Neural crest cell (in vitro differentiated cells): Measurements from ENCODE around the gene HAGHL. TPM values are rescaled to one million over a fixed set of nuclear protein-coding genes. Genes with fewer than 3 reads are reported as not detected.
A peak's percentile ranks its signal among the peaks of the same experiment; 100 is the strongest.

Experiments used
- DNase-seq: peaks from one replicate; pipeline ENCODE4 v3.0.0; 2021; ENCODE audit warnings: low read depth, mixed read lengths, low spot score
- H3K27ac Mint-ChIP-seq: one replicate; pipeline ENCODE4 v1.8.0; 2021; ENCODE audit warnings: mild to moderate bottlenecking, mixed read lengths; ENCODE audit not compliant: unreplicated experiment
- H3K27me3 Mint-ChIP-seq: 2 replicates; pipeline ENCODE4 v1.8.0; 2021; ENCODE audit warnings: low read depth, mild to moderate bottlenecking, mixed read lengths
- H3K36me3 Mint-ChIP-seq: 2 replicates; pipeline ENCODE4 v1.8.0; 2021; ENCODE audit warnings: low read depth, mild to moderate bottlenecking, mixed read lengths
- H3K4me1 Mint-ChIP-seq: 2 replicates; pipeline ENCODE4 v1.8.0; 2021; ENCODE audit warnings: mixed read lengths
- H3K4me3 Mint-ChIP-seq: one replicate; pipeline ENCODE4 v1.8.0; 2021; ENCODE audit warnings: mild to moderate bottlenecking, mixed read lengths
- H3K9me3 Mint-ChIP-seq: 2 replicates; pipeline ENCODE4 v1.8.0; 2021; ENCODE audit warnings: mixed read lengths
- total RNA-seq: library from RNA; stranded (reverse); gene quantifications from 2 replicates; pipeline ENCODE4 v1.2.1, GENCODE V29; 2021
- TF ChIP-seq, protein P1 (sequence below): fragments of 200-600 bp; sonication (generic); conservative IDR thresholded peaks from 2 replicates; pipeline ENCODE4 v1.5.0; 2021; ENCODE audit warnings: antibody characterized with exemption, mild to moderate bottlenecking

Gene HAGHL
- total RNA-seq, 1 donor from 2014 or later, result 15.4 TPM

- no peaks in the 10 kb centered on the region for H3K4me1 Mint-ChIP-seq
- H3K36me3 Mint-ChIP-seq, result no peaks in the 10 kb centered on the region
- H3K4me3 Mint-ChIP-seq, result no peak overlapping the region
- no peak overlapping the region for H3K27ac Mint-ChIP-seq
- no peak for DNase-seq
- H3K9me3 Mint-ChIP-seq, result no peaks in the 10 kb centered on the region
- TF ChIP-seq, protein P1, sequence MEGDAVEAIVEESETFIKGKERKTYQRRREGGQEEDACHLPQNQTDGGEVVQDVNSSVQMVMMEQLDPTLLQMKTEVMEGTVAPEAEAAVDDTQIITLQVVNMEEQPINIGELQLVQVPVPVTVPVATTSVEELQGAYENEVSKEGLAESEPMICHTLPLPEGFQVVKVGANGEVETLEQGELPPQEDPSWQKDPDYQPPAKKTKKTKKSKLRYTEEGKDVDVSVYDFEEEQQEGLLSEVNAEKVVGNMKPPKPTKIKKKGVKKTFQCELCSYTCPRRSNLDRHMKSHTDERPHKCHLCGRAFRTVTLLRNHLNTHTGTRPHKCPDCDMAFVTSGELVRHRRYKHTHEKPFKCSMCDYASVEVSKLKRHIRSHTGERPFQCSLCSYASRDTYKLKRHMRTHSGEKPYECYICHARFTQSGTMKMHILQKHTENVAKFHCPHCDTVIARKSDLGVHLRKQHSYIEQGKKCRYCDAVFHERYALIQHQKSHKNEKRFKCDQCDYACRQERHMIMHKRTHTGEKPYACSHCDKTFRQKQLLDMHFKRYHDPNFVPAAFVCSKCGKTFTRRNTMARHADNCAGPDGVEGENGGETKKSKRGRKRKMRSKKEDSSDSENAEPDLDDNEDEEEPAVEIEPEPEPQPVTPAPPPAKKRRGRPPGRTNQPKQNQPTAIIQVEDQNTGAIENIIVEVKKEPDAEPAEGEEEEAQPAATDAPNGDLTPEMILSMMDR, result no peak
- no peaks in the 10 kb centered on the region for H3K27me3 Mint-ChIP-seq
These were observed 5.4 kb downstream of the HAGHL start for GRCh38 chr16:732332-732731.

DNA sequence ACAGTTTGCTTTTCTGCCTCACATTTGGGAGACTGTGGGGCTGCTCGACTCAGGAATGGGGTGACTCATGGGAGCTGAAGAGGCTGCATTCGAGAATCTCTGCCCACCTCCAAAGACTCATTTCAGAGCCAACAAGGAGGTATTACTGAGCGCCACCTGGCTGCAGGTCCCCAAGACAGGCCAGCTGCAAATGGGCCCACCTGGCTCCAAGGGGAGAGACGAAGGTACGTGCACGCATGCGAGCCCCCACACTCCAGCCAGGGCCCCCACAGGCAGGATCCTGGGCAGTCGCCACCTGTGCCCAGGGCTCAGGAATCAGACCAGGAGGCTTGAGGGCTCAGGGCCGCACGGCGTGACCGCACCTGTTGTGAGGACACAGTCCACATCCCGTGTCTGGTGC, 6.0 kb downstream of the HAGHL start:
- Mint-ChIP-seq H3K27me3 (no peaks in the 10 kb centered on the region), H3K4me3 (no peak overlapping the region), H3K27ac (no peak overlapping the region), H3K36me3 (no peaks in the 10 kb centered on the region), H3K4me1 (no peaks in the 10 kb centered on the region), H3K9me3 (no peaks in the 10 kb centered on the region)
- TF ChIP-seq, protein P1, result no peak
- no peak for DNase-seq

DNA sequence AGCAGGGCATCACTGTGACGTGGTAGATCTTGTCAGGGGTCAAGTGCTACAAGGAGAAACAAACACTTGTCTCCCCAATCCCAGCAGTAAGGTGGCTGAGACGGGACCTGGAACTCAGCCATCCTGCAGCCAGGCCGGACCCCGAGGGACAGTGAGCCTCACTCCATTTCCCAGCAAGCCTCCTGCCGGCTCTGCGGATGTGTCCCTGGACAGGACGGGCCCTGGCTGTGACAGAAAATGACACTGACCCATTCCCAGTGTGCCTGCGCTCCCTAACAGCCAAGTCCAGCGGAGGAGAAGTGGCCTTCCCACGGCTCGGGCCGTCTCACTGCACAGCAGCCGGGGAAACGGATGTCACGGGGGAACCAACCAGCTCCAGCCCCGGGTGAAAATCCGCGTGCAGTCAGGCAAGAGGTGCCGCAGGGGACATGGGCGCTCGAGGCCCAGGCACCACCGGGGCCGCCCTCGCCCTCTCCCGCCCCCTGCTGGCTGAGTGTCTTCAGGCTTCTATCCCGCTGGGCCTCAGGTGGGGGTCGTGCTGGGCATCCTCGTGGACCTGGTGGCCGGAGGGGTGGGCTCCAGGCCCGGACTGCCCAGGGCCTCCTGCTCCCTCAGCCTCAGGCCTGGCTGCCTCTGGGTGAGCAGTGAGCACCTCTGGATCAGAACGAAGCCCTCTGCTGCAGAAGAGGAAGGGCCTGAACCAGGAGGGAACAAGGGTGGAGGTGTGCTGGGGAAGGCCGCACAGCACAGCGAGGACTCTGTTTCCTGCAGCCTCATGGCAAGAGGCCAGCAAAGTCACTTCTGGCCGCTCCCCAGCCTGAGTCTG, 6.7 kb downstream of the HAGHL start:
- peak; percentile 23 for DNase-seq
- Mint-ChIP-seq H3K4me3 (no peak overlapping the region), H3K27me3 (no peaks in the 10 kb centered on the region), H3K4me1 (no peaks in the 10 kb centered on the region), H3K27ac (no peak overlapping the region), H3K36me3 (no peaks in the 10 kb centered on the region), H3K9me3 (no peaks in the 10 kb centered on the region)
- TF ChIP-seq, protein P1, result peak; percentile 40

DNA sequence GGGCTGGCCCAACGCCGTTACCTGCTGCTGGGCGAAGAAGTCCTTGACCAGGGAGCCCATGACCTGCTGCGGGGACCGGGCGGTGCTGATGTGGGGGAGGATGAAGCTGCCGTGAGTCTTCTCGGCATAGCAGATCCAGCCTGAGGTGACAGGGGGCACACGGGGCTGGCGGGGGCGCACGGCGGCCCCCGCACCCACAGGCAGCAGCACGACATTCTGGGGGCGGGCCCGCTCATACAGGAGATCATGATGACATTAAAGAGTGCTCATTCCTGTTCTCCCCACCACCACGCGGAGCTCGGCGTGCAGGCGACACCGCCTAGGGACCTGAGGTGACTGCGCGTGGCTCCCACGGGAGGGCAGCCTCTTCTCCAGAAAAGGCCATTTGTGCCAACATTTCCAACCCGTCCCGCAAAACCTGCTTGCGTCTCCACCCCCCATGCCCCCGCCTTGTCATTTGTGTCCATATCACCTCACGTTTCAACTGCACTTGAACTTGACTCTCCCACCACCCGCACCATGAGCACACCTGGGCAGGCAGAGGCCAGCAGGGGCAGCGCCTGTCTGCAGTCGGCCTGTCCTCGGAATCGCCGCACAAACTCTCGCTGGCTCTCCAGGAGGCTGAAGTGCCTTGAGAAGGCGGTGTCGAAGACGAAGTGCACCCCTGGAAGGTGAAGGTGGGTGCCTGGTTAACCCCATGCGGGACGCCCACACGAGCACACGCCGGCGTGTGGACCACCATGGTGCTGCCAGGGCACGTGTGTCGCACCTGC, 7.5 kb downstream of the HAGHL start:
- no peaks in the 10 kb centered on the region for H3K4me1 Mint-ChIP-seq
- H3K4me3 Mint-ChIP-seq, result no peak overlapping the region
- H3K27me3 Mint-ChIP-seq, result no peaks in the 10 kb centered on the region
- TF ChIP-seq, protein P1, result no peak
- H3K9me3 Mint-ChIP-seq, result no peaks in the 10 kb centered on the region
- H3K27ac Mint-ChIP-seq, result no peak overlapping the region
- H3K36me3 Mint-ChIP-seq, result no peaks in the 10 kb centered on the region
- no peak for DNase-seq

GRCh38 chr16:734981-735881, 8.3 kb downstream of the HAGHL start:
- DNase-seq, result no peak
- peak overlapping the region; percentile 50 for H3K4me3 Mint-ChIP-seq
- H3K27ac Mint-ChIP-seq, result no peak overlapping the region
- H3K27me3 Mint-ChIP-seq, result no peaks in the 10 kb centered on the region
- TF ChIP-seq, protein P1, result no peak
- no peaks in the 10 kb centered on the region for H3K36me3 Mint-ChIP-seq
- H3K9me3 Mint-ChIP-seq, result no peaks in the 10 kb centered on the region
- no peaks in the 10 kb centered on the region for H3K4me1 Mint-ChIP-seq
